Brain microvascular endothelial cell (primary cell): Measurements from ENCODE around the gene BACH2.

Source experiments
- DNase-seq: peaks from one replicate; pipeline ENCODE4 v3.0.0-alpha.2; 2020
- H3K27ac ChIP-seq: fragments of 250-450 bp; sonication (Bioruptor Pico); 2 replicates; pipeline ENCODE4 v1.5.1; 2020; ENCODE audit warnings: mild to moderate bottlenecking, moderate library complexity
- H3K27me3 ChIP-seq: fragments of 250-450 bp; sonication (Bioruptor Pico); replicated peaks from 2 replicates; pipeline ENCODE4 v1.5.1; 2020; ENCODE audit warnings: mild to moderate bottlenecking
- H3K36me3 ChIP-seq: fragments of 250-450 bp; sonication (Bioruptor Pico); replicated peaks from 2 replicates; pipeline ENCODE4 v1.5.1; 2020; ENCODE audit warnings: mild to moderate bottlenecking
- H3K4me3 ChIP-seq: 2 replicates; pipeline ENCODE4 v1.5.1; 2011; ENCODE audit warnings: low read depth, mild to moderate bottlenecking, control low read depth, low read length, moderate library complexity
- in situ Hi-C: cut with HindIII; loops from 2 replicates; pipeline ENCODE4 v1.10.0; 2017; ENCODE audit warnings: low sequenced_read_pairs, low pct_ligation_motif_present
- TF ChIP-seq, protein P1 (sequence below): IDR thresholded peaks from 2 replicates; pipeline ENCODE4 v1.5.1; 2011; ENCODE audit warnings: low read depth, mild to moderate bottlenecking, moderate library complexity, low read length, control low read depth, inconsistent platforms; ENCODE audit errors: missing control alignments

The BACH2 gene

DNA sequence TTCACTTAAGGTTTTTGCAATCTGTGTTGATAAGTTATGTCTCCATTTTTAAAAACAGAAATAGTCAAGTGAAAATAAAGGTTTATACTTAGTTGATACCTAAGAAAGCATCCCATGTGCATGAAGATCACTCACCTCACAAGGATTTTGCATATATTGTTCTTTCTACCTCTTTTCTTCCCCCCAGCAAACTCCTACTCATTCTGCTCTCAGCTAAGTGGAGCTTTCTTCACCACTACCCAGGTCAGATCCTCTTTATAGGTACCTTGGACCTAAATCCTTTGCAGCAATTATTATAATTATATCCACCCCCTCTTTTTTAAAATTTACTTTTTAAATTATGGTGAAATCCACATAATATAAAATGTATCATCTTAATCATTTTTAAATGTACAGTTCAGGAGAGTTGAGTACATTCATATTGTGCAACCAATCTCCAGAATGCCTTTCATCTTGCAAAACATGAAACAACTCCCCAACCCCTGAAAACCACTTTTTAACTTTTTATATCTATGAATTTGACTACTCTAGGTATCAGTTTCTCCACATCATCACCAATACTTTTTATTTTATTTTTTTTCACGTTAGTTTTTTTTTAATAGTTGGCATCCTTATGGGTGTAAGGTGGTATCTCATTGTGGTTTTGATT lies 9.3 kb upstream of the BACH2 start:
- peaks cover 9% of the 10 kb centered on the region for H3K27me3 ChIP-seq
- in situ Hi-C loops, result no loop called here
- TF ChIP-seq, protein P1, sequence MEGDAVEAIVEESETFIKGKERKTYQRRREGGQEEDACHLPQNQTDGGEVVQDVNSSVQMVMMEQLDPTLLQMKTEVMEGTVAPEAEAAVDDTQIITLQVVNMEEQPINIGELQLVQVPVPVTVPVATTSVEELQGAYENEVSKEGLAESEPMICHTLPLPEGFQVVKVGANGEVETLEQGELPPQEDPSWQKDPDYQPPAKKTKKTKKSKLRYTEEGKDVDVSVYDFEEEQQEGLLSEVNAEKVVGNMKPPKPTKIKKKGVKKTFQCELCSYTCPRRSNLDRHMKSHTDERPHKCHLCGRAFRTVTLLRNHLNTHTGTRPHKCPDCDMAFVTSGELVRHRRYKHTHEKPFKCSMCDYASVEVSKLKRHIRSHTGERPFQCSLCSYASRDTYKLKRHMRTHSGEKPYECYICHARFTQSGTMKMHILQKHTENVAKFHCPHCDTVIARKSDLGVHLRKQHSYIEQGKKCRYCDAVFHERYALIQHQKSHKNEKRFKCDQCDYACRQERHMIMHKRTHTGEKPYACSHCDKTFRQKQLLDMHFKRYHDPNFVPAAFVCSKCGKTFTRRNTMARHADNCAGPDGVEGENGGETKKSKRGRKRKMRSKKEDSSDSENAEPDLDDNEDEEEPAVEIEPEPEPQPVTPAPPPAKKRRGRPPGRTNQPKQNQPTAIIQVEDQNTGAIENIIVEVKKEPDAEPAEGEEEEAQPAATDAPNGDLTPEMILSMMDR, result no peak
- no peaks in the 10 kb centered on the region for H3K36me3 ChIP-seq
- DNase-seq, result no peak
- no peak overlapping the region for H3K4me3 ChIP-seq
- H3K27ac ChIP-seq, result no peak overlapping the region

DNA sequence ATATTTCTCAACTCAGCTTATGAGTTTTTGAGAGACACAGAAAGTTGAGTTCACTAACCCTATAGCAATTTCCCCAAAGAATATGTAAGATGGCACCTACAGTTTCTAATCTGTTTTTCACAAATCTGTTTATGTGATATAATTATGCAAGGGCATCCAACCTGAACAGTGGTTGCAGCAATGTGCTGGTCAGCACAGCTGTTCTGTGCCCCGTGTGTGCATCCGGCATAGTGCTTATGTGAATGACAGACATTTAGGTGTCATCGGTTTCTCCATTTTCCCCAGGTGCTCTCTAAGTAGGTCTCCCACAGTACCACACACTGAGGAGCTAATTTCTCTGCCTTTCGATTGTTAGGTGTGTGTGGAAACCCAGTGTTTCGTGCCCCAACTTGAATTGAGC lies 7.7 kb upstream of the BACH2 start:
- no peak overlapping the region for H3K27ac ChIP-seq
- peaks cover 16% of the 10 kb centered on the region for H3K27me3 ChIP-seq
- TF ChIP-seq, protein P1, result no peak
- no peak overlapping the region for H3K4me3 ChIP-seq
- no peaks in the 10 kb centered on the region for H3K36me3 ChIP-seq
- no peak for DNase-seq
- in situ Hi-C loops, result no loop called here

DNA sequence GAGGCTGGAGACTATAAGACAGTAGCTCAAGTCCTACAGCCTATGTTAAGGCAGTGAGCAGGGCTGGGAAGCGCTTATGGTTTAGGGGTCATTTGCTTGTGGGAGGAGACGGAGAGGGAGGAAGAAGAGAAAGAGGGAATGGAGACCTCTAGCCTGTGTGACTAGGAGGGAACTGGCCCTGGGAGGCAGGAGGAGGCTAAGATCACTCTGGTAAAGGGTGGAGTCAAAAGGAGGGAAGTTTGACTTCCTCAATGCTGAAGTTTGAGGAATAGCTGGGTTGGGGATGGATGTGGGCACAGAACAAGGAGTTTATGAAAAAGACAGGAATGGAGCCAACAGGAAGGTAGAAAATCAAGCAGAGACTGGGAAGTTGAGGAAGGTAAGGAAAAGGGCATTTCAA lies 6.4 kb upstream of the BACH2 start:
- Histone ChIP-seq H3K27me3 (peaks cover 17% of the 10 kb centered on the region), H3K4me3 (no peak overlapping the region), H3K27ac (no peak overlapping the region), H3K36me3 (no peaks in the 10 kb centered on the region)
- in situ Hi-C loops, result no loop called here
- DNase-seq, result no peak
- TF ChIP-seq, protein P1, result no peak

DNA sequence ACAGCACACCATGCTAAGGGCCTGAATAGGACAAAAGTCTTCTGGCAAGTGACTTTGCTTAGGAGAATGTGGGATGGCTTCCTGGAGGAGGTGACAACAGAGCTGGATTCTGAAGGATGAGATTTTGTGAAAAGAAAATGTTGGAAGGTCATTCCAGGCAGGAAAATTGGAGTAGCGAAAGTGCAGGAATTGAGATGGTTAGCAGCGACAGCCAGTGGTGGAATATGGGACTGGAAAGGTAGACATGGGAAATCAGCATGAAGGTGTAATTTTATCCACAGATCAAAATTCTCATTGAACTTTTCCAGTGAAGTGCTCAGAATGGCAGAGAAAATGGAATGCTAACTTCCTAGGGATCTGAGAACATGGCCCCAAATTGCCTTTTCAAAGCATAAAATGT lies 5.7 kb upstream of the BACH2 start:
- in situ Hi-C loops, result no loop called here
- no peak overlapping the region for H3K4me3 ChIP-seq
- no peaks in the 10 kb centered on the region for H3K36me3 ChIP-seq
- TF ChIP-seq, protein P1, result no peak
- DNase-seq, result no peak
- no peak overlapping the region for H3K27ac ChIP-seq
- peaks cover 17% of the 10 kb centered on the region for H3K27me3 ChIP-seq

DNA sequence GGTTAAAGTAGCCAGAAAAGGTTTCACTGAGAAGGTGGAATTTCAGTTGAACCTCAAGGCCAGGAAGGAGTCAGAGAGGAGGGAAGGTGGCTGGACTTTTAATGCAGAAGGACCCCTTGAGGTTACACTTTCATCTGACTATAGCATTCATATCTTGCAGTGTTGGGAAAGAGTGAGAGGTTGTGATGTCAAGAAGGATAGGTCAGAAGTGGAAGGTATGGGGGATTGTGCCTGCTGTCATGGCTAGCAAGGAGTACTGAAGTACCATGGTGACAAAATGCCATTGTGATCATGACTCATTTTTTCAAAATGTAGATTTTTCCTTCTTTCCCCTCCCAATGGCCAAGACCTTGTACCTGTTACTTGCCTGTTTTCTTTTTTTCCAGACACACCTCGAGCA lies 5.2 kb upstream of the BACH2 start:
- Histone ChIP-seq H3K27me3 (peaks cover 20% of the 10 kb centered on the region), H3K27ac (no peak overlapping the region), H3K4me3 (no peak overlapping the region), H3K36me3 (no peaks in the 10 kb centered on the region)
- no peak for DNase-seq
- TF ChIP-seq, protein P1, result no peak
- in situ Hi-C loops, result no loop called here
